Hepatocyte (in vitro differentiated cells): ENCODE data around the gene PDE4B. TPM values are rescaled to one million over a fixed set of nuclear protein-coding genes. Genes with fewer than 3 reads are reported as not detected.

ENCODE experiments used
- DNase-seq: peaks from one replicate; pipeline ENCODE4 v3.0.0-alpha.2; 2016; ENCODE audit warnings: low spot score
- H2AFZ ChIP-seq: fragments of 200-600 bp; sonication (generic); 2 replicates; pipeline ENCODE4 v1.6.0; 2016; ENCODE audit warnings: antibody characterized with exemption, mild to moderate bottlenecking
- H3K27ac ChIP-seq: fragments of 200-600 bp; sonication (generic); 2 replicates; pipeline ENCODE4 v1.5.1; 2016; ENCODE audit warnings: mild to moderate bottlenecking
- H3K27me3 ChIP-seq: fragments of 200-600 bp; sonication (generic); 2 replicates; pipeline ENCODE4 v1.6.1; 2016
- H3K36me3 ChIP-seq: fragments of 200-600 bp; sonication (generic); replicated peaks from 2 replicates; pipeline ENCODE4 v1.5.1; 2016; ENCODE audit warnings: low read depth; ENCODE audit not compliant: insufficient read depth
- H3K4me1 ChIP-seq: fragments of 200-600 bp; sonication (generic); 2 replicates; pipeline ENCODE4 v1.5.1; 2016; ENCODE audit warnings: mild to moderate bottlenecking, moderate library complexity; ENCODE audit not compliant: insufficient read depth
- H3K4me2 ChIP-seq: fragments of 200-600 bp; sonication (generic); 2 replicates; pipeline ENCODE4 v1.6.0; 2016
- H3K4me3 ChIP-seq: fragments of 200-600 bp; sonication (generic); 2 replicates; pipeline ENCODE4 v1.5.1; 2016; ENCODE audit warnings: mild to moderate bottlenecking
- H3K79me2 ChIP-seq: fragments of 200-600 bp; sonication (generic); 2 replicates; pipeline ENCODE4 v1.6.0; 2017; ENCODE audit warnings: mild to moderate bottlenecking
- H3K9me2 ChIP-seq: fragments of 200-600 bp; sonication (generic); replicated peaks from 2 replicates; pipeline ENCODE4 v1.6.0; 2017; ENCODE audit warnings: mild to moderate bottlenecking; ENCODE audit not compliant: insufficient read depth
- H3K9me3 ChIP-seq: fragments of 200-600 bp; sonication (generic); 2 replicates; pipeline ENCODE4 v1.5.1; 2016; ENCODE audit warnings: low read depth, mild to moderate bottlenecking
- H4K20me1 ChIP-seq: fragments of 200-600 bp; sonication (generic); 2 replicates; pipeline ENCODE4 v1.6.0; 2016; ENCODE audit warnings: mild to moderate bottlenecking; ENCODE audit not compliant: insufficient read depth, poor library complexity, severe bottlenecking
- EZH2 ChIP-seq: fragments of 200-600 bp; sonication (generic); IDR thresholded peaks from 2 replicates; pipeline ENCODE4 v1.6.1; 2016; ENCODE audit warnings: antibody characterized with exemption, mild to moderate bottlenecking, borderline replicate concordance
- EZH2phosphoT487 ChIP-seq: fragments of 200-600 bp; sonication (generic); IDR thresholded peaks from one replicate; pipeline ENCODE4 v1.6.1; 2018; ENCODE audit warnings: antibody characterized with exemption, mild to moderate bottlenecking, low read depth, moderate library complexity; ENCODE audit not compliant: unreplicated experiment, severe bottlenecking
- WGBS: methylation state at CpG from one replicate; pipeline ENCODE4 v1.1.6; 2016; ENCODE audit warnings: low lambda C conversion rate; ENCODE audit errors: missing lambda C conversion rate; 5-methylcytosine and 5-hydroxymethylcytosine counted together
- polyA plus RNA-seq: library from polyadenylated mRNA; unstranded; fragments of >200 nt; fragmentation: Nextera tagmentation; extraction: Ambion mirVana; gene quantifications from 2 replicates; pipeline ENCODE4 v1.2.1, GENCODE V29; 2016
- total RNA-seq: library from RNA; depleted of rRNA; stranded (reverse); fragments of >200 nt; gene quantifications from 2 replicates; pipeline ENCODE4 v1.2.3, GENCODE V29; 2014
- TF ChIP-seq, protein P1 (sequence below): fragments of 200-600 bp; sonication (generic); IDR thresholded peaks from 2 replicates; pipeline ENCODE4 v1.5.1; 2016; ENCODE audit warnings: antibody characterized with exemption, mild to moderate bottlenecking; ENCODE audit not compliant: poor library complexity

The PDE4B gene
- total and polyA plus RNA-seq, 2 experiments from 2014 or later, result 1.8 to 3.4 TPM

DNA sequence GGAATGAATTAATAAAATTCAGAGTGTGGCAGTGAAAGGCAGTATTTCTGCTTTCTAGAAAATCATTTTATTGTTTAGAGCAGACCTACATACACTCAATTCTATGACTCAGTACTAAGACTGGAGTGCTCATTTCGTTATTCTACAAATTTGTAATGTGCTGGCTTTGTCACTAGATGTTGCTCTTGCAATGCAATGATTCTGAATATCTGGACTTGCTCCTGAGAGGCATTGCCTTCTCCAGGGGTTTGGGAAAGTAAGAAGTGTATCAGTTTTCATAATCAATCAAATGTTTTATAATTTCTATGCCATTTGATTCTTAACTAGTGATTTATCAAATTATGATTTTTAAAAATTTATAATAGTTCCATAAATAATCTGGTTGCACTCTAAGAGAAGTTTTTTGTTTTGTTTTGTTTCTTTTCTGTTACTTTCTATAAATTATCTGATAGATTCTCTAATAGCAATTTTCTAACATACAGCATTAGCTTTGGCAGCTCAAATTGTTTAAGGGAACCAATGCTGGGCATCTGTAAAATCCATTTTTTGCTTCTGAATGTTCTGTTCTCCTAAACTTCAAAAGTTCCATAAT lies 460.7 kb downstream of the PDE4B start:
- no peaks in the 10 kb centered on the region for H3K27me3 ChIP-seq
- TF ChIP-seq, protein P1, sequence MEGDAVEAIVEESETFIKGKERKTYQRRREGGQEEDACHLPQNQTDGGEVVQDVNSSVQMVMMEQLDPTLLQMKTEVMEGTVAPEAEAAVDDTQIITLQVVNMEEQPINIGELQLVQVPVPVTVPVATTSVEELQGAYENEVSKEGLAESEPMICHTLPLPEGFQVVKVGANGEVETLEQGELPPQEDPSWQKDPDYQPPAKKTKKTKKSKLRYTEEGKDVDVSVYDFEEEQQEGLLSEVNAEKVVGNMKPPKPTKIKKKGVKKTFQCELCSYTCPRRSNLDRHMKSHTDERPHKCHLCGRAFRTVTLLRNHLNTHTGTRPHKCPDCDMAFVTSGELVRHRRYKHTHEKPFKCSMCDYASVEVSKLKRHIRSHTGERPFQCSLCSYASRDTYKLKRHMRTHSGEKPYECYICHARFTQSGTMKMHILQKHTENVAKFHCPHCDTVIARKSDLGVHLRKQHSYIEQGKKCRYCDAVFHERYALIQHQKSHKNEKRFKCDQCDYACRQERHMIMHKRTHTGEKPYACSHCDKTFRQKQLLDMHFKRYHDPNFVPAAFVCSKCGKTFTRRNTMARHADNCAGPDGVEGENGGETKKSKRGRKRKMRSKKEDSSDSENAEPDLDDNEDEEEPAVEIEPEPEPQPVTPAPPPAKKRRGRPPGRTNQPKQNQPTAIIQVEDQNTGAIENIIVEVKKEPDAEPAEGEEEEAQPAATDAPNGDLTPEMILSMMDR, result peak; percentile 88
- TF ChIP-seq EZH2phosphoT487, result no peak
- H3K4me2 ChIP-seq, result no peak overlapping the region
- no peaks in the 10 kb centered on the region for H3K9me3 ChIP-seq
- DNase-seq, result peak; percentile 69
- no peaks in the 10 kb centered on the region for H3K36me3 ChIP-seq
- WGBS, result 0% methylated on average over 1 of the region's 1 CpG
- H3K4me1 ChIP-seq, result peaks cover 3% of the 10 kb centered on the region
- H3K9me2 ChIP-seq, result no peaks in the 10 kb centered on the region
- H3K4me3 ChIP-seq, result no peak overlapping the region
- H3K79me2 ChIP-seq, result no peaks in the 10 kb centered on the region
- no peaks in the 10 kb centered on the region for H4K20me1 ChIP-seq
- H3K27ac ChIP-seq, result no peak overlapping the region
- no peak overlapping the region for H2AFZ ChIP-seq

DNA sequence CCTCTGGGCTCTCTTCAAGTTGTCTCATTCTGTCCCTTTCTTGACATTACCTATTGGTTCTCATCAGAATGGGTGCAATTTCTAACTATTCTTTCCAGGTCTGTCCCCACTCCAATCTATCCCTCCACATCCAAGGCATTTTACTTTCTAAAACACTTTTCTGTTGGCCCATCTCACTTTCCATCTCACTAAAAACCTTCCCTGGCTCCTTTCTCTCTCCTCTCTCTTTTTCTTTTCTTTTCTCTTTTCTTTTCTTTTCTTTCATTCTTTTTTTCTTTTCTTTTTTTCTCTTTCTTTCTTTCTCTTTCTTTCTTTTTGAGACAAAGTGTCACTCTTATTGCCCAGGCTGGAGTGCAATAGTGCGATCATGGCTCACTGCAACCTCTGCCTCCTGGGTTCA lies 462.1 kb downstream of the PDE4B start:
- H2AFZ ChIP-seq, result no peak overlapping the region
- peaks cover 14% of the 10 kb centered on the region for H3K4me1 ChIP-seq
- no peaks in the 10 kb centered on the region for H3K9me3 ChIP-seq
- H3K36me3 ChIP-seq, result no peaks in the 10 kb centered on the region
- H3K27ac ChIP-seq, result no peak overlapping the region
- H3K4me3 ChIP-seq, result no peak overlapping the region
- H4K20me1 ChIP-seq, result no peaks in the 10 kb centered on the region
- DNase-seq, result no peak
- WGBS, result 100% methylated on average over 1 of the region's 1 CpG
- no peaks in the 10 kb centered on the region for H3K79me2 ChIP-seq
- H3K9me2 ChIP-seq, result no peaks in the 10 kb centered on the region
- H3K27me3 ChIP-seq, result no peaks in the 10 kb centered on the region
- TF ChIP-seq EZH2 (no peak), EZH2phosphoT487 (no peak)
- TF ChIP-seq, protein P1, result no peak
- H3K4me2 ChIP-seq, result no peak overlapping the region

DNA sequence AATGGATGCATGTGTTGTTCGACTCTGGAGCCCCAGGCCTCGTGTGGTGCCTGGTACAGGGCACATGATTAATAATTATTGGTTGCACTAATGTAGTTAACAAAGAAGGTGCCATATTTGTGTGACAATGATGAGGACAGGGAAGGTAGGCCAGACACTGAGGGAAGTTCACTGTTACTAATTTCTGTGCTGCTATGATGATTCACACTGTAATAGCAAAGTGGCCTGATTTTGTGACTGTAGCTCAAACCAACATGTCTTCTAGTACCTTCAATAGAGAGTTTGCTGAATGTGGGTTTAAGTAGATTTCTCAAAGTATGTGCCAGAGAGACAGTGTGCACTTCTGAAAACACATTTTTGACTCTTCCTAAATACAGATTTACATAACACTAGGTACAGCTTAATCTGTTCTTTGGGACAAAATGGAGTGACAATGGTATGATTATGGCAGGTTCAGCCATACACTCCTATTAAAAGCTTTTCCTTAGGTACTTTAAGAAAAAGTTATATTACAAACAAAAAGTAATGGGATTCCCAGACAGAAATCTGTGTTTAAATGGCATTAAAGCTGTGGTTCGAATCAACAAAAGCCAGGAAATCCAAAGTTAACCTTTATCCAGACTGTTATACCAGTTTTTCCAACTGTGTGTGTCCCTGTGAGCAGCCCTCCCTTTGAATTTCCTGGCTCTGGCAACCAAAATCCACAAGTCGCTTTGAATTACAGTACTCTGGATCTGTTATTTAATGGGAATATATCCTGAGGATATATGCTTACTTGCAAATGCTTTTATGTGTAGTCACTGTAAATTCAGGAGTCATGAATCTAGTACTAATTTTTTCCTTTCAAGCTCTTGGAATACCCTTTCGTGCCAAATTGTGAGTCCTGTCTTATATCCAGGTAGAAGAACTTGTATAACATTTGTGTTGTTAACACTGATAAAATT lies 464.2 kb downstream of the PDE4B start:
- Histone ChIP-seq H2AFZ (no peak overlapping the region), H3K27me3 (no peaks in the 10 kb centered on the region), H3K27ac (no peak overlapping the region), H3K36me3 (no peaks in the 10 kb centered on the region), H3K9me3 (no peaks in the 10 kb centered on the region), H3K4me1 (peaks cover 14% of the 10 kb centered on the region), H3K4me2 (no peak overlapping the region), H3K79me2 (no peaks in the 10 kb centered on the region), H3K4me3 (no peak overlapping the region), H3K9me2 (no peaks in the 10 kb centered on the region), H4K20me1 (no peaks in the 10 kb centered on the region)
- DNase-seq, result no peak
- WGBS, result 79% methylated on average over 5 of the region's 5 CpGs
- TF ChIP-seq, protein P1, result no peak
- TF ChIP-seq EZH2phosphoT487 (no peak), EZH2 (no peak)
